DMS53 treated with DMSO at 0.1 percent for 48 hours (cell line): ENCODE data around the gene ZNF324B.
"Not testable (repeated sequence)": the region's sequence is repeated elsewhere in the genome, so short reads cannot be mapped to it uniquely, and the experiment has no call there.

Source experiments
- DNase-seq: peaks from one replicate; lab custom pipeline; 2025; ENCODE audit not compliant: unreplicated experiment; lab: John Stamatoyannopoulos, UW

ZNF324B gene

GRCh38 chr19:58479736-58480480, 28.5 kb downstream of the ZNF324B start:
- no peak for DNase-seq

DNA sequence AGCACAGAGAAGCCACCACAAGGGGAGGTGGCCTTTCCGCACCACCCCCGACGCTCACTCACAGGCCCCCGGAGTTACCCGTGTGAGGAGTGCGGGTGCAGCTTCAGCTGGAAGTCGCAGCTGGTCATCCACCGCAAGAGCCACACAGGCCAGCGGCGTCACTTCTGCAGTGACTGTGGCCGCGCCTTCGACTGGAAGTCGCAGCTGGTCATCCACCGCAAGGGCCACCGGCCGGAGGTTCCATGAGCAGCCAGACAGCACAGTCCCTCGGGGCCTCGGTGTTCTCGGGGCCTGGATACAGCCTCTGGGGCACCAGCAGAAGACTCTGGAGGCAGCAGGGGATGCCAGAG, 29.0 kb downstream of the ZNF324B start:
- no peak for DNase-seq

DNA sequence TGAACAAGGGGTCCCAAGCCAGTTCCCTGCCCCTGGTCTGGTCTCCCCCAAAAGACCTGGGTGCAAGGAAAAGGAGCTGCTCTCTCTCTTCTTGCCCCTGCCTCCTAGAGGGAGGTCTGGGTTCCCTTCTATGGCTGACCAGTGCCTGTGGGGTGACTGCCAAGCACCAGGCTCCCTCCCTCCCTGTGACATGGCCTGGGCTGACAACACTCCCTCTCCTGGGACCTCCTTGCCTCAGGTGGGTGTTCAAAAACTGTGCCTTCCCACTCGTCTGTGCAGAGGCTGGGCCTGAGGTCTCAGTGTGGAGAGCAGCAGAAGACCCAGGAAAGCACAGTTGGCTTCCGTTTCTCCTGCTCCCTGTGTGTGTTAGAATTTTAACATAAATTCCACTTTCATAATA, 29.4 kb downstream of the ZNF324B start:
- no peak for DNase-seq

DNA sequence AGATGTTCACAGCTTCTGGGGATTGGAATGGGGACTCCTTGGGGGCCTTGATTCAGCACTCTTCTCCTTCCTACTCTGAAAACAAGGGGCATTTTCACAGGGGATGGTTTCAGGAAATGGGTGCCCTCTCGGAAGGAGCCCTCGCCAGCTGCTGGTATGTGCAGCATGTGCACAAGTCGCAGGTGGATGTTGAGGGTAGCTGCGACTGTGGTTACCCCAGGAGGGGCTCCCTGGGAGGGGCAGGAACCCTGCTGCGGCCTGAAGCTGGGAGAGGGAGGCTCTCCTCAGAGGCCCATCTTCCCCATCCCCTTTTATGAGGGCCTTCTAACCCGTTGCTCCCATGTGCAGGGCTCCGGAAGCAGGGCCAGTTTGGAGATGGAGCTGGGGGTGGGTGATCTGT, 30.9 kb downstream of the ZNF324B start:
- DNase-seq, result no peak

DNA sequence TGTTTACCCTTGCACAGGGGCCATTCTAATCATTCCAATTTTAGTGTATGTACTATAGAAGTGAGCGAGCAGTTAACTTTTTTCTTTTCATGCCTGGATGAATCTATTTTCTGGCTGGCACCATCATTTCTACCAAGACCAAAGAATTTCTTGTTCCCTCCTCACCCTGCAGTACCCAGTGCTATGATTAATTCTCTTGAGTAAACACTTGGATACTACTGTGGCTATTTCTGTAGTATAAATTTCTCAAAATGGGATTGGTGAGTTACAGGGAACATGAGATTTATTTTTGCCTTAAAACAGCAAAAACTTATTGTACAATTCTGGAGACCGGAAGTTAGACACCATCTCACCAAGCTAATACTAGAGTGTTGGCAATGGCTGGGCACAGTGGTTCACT, 32.4 kb downstream of the ZNF324B start:
- DNase-seq, result no peak

- DNase-seq, result not testable (repeated sequence)
These were observed 32.9 kb downstream of the ZNF324B start for GRCh38 chr19:58484349-58484748.

- DNase-seq, result no peak
These were observed 40.0 kb downstream of the ZNF324B start for GRCh38 chr19:58491393-58491792.

GRCh38 chr19:58492265-58492664, 40.8 kb downstream of the ZNF324B start:
- DNase-seq, result no peak

GRCh38 chr19:58497634-58498170, 46.3 kb downstream of the ZNF324B start:
- DNase-seq, result no peak

DNA sequence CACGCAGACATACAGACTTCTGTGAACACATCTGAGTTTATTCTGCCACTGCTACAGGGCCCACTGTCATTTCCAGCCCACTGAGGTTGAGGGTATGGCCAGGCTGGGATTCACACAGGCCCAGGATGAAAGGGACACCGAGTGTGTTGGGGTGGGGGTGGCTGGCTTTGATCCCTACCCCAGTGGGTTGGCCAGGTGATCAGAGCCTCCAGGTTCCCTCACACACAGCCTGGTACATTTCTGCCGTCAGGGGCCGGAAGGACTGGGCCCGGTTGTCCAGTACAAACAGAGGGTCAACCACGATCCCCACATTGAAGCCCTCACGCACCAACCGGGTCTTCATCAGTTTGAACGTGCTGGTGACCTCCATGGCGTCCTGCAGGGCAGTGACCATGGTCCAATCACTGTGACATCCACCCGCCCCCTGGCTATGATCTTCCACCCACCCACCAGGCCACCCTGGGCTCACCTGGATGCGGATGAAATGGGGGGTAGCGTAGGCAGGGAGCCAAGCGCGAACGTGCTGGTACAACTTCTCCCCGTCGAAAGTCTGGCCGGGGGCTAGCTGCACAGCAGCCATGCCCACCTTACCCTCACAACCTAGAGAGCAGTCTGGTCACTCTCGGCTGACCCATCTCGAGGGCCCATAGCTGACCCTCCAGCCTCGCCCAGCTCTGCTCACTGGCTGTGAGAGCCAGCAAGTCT, 47.0 kb downstream of the ZNF324B start:
- DNase-seq, result no peak

DNA sequence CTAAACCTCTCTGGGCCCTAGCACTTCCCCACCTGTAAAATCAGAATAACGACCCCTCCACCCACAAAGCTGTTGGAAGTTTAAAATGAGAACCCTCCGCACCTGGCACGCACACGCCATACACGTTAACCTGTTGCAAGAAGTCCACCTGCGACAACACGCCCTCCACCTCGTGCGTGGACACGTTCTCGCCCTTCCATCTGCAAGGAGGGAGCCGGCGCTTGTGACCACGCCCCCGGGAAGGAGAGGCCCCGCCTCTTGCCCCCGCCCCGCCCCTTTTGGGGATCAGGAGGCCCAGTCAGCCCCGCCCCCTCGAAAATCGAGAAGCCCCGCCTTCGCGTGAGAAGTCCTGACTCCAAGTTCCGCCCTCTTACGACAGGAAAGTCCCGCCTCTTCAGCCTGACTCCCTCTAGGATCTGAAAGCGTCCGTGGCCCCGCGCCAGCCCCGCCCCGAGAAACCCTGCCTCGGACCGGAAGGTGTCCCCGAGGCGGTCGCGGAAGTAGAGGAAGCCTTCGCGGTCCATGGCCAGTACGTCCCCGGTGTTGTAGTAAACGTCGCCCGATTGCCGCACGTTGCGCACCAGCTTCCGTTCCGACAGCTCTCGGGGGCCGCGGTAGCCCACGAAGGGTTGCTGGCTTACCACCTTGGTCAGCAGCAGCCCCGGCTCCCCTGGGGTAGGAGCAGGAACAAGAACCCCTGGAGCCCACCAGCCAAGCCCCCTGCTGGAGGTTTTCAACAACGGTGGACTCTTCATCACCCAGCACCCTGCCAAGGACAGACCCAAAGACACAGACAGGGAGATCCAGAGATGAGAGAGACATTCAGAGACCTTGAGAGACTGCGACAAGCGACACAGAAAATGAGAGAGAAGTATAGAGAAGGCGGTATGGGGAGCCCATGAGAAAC, 47.9 kb downstream of the ZNF324B start:
- peak; percentile 95 for DNase-seq

- no peak for DNase-seq
These were observed 48.8 kb downstream of the ZNF324B start for GRCh38 chr19:58500242-58500641.
